Natural killer cell (primary cell): ENCODE measurements around the gene CEP112. TPM values are rescaled to one million over a fixed set of nuclear protein-coding genes. Genes with fewer than 3 reads are reported as not detected.

Experiments
- ATAC-seq, 3 donors: fragments of 150-1000 bp in 2 of 3; fragments of 200-7000 bp in 1 of 3; cut with Tn5 transposase; 1 replicate in 1 of 3; 2 replicates in 2 of 3; pipeline ENCODE4 v1.10.0; 2021; ENCODE audit warnings: mild to moderate bottlenecking in 2 of 3, moderate library complexity in 2 of 3
- DNase-seq, 2 donors: peaks; one replicate each; pipeline versions ENCODE4 v3.0.0 to v3.0.0-alpha.2; 2013 to 2021; ENCODE audit warnings: mixed read lengths in 1 of 2
- H3K27ac ChIP-seq: one replicate; pipeline ENCODE4 v1.5.1; 2013; ENCODE audit warnings: mild to moderate bottlenecking, low read length
- H3K27me3 ChIP-seq: one replicate; pipeline ENCODE4 v1.6.1; 2013; ENCODE audit warnings: low read length; ENCODE audit not compliant: control insufficient read depth, insufficient read depth
- H3K36me3 ChIP-seq: one replicate; pipeline ENCODE4 v1.6.1; 2013; ENCODE audit warnings: low read length; ENCODE audit not compliant: control insufficient read depth, insufficient read depth
- H3K4me1 ChIP-seq: one replicate; pipeline ENCODE4 v1.6.1; 2013; ENCODE audit warnings: low read length; ENCODE audit not compliant: control insufficient read depth, insufficient read depth
- H3K4me3 ChIP-seq: one replicate; pipeline ENCODE4 v1.5.1; 2013; ENCODE audit warnings: low read length
- H3K9me3 ChIP-seq: one replicate; pipeline ENCODE4 v1.6.1; 2013; ENCODE audit warnings: low read length; ENCODE audit not compliant: control insufficient read depth, insufficient read depth
- H3K27ac Mint-ChIP-seq, 2 donors: one replicate each; pipeline ENCODE4 v1.8.0; 2022; ENCODE audit warnings: mild to moderate bottlenecking in 2 of 2, mixed read lengths in 2 of 2, moderate library complexity in 1 of 2
- H3K27me3 Mint-ChIP-seq, 2 donors: one replicate each; pipeline ENCODE4 v1.8.0; 2022; ENCODE audit warnings: low read depth in 2 of 2, mixed read lengths in 2 of 2
- H3K36me3 Mint-ChIP-seq: one replicate; pipeline ENCODE4 v1.8.0; 2022; ENCODE audit warnings: mixed read lengths
- H3K4me1 Mint-ChIP-seq, 2 donors: one replicate each; pipeline ENCODE4 v1.8.0; 2022; ENCODE audit warnings: mixed read lengths in 2 of 2
- H3K4me3 Mint-ChIP-seq: one replicate; pipeline ENCODE4 v1.8.0; 2022; ENCODE audit warnings: mild to moderate bottlenecking, moderate library complexity, mixed read lengths
- H3K9me3 Mint-ChIP-seq, 2 donors: one replicate each; pipeline ENCODE4 v1.8.0; 2022; ENCODE audit warnings: mixed read lengths in 2 of 2
- WGBS: methylation state at CpG from one replicate; pipeline ENCODE4 v1.1.7; 2013; ENCODE audit warnings: missing lambda C conversion rate; ENCODE audit not compliant: insufficient coverage; 5-methylcytosine and 5-hydroxymethylcytosine counted together
- intact Hi-C: fragments of 100-400 bp; cut with micrococcal nuclease; formaldehyde crosslinking; loops from one replicate; pipeline ENCODE4 v1.14.2; 2022
- total RNA-seq, 4 donors: library from RNA; stranded (reverse); fragments of 120-200 nt in 1 of 4; gene quantifications; one replicate each; pipeline versions ENCODE4 v1.2.3 to v1.2.4, GENCODE V29; 2013 to 2022
- TF ChIP-seq, protein P1 (sequence below): fragments of 200-600 bp; IDR thresholded peaks from one replicate; pipeline ENCODE4 v1.8.0; 2022; ENCODE audit warnings: antibody characterized with exemption

CEP112 gene
- total RNA-seq, 3 donors from 2014 or later (not counting 1 experiment from before 2014, with no cell fraction given) = 0.60 to 1.1 (median 0.85) TPM

DNA sequence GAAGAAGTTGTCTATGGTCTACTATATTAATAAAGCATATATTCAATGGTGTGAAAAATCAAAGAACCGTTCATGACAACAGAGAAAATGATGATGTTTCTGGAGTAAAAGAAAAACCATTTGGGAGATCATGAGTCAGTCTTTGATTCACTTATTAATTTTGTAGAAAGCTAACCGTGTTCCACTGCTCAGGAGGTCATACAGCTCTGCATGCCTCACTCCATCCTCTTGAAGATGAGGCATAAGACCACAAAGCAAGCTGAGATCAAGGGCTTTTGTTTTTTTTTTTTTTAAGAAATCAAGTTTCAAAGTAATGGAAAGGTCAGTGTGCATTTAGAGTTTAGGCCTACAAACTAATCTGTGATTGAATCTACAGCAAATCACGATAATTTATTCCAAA is 206.4 kb downstream of the CEP112 start:
- TF ChIP-seq, protein P1, sequence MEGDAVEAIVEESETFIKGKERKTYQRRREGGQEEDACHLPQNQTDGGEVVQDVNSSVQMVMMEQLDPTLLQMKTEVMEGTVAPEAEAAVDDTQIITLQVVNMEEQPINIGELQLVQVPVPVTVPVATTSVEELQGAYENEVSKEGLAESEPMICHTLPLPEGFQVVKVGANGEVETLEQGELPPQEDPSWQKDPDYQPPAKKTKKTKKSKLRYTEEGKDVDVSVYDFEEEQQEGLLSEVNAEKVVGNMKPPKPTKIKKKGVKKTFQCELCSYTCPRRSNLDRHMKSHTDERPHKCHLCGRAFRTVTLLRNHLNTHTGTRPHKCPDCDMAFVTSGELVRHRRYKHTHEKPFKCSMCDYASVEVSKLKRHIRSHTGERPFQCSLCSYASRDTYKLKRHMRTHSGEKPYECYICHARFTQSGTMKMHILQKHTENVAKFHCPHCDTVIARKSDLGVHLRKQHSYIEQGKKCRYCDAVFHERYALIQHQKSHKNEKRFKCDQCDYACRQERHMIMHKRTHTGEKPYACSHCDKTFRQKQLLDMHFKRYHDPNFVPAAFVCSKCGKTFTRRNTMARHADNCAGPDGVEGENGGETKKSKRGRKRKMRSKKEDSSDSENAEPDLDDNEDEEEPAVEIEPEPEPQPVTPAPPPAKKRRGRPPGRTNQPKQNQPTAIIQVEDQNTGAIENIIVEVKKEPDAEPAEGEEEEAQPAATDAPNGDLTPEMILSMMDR = no peak
- Mint-ChIP-seq H3K27ac (no peak overlapping the region), H3K27me3 (peaks cover 0 to 12% of the 10 kb centered on the region in 2 donors), H3K4me3 (no peak overlapping the region), H3K4me1 (no peaks in the 10 kb centered on the region), H3K36me3 (peaks cover 11% of the 10 kb centered on the region), H3K9me3 (peaks cover 8 to 11% of the 10 kb centered on the region in 2 donors)
- Histone ChIP-seq H3K4me3 (no peak overlapping the region), H3K4me1 (no peaks in the 10 kb centered on the region), H3K27me3 (peaks cover 2% of the 10 kb centered on the region), H3K36me3 (no peaks in the 10 kb centered on the region), H3K9me3 (peaks cover 13% of the 10 kb centered on the region), H3K27ac (no peak overlapping the region)
- WGBS = 88% methylated on average over 2 of the region's 3 CpGs
- ATAC-seq (no peak), DNase-seq (no peak)
- intact Hi-C loops = no loop called here

DNA sequence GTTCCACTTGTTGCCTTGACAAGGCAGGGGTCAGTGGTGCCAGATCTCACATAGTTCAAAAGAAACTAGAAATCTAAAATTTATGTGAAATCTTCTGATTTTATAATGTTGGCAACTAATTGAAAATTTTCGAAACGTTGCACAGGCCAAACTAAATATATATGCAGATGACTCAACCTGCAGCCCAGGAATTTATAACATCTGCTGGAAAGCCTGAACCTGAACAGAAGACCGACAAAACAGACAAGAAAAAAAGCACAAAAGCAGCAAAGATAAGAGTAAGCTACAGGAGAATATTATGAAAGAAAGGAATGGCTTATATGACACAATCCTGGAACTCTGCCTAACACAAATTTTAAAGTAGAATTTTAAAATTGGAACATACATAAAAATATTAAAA is 207.6 kb downstream of the CEP112 start:
- Histone ChIP-seq H3K9me3 (peaks cover 13% of the 10 kb centered on the region), H3K4me3 (no peak overlapping the region), H3K27ac (no peak overlapping the region), H3K4me1 (no peaks in the 10 kb centered on the region), H3K36me3 (no peaks in the 10 kb centered on the region), H3K27me3 (peaks cover 2% of the 10 kb centered on the region)
- H3K4me3 Mint-ChIP-seq = no peak overlapping the region
- H3K27me3 Mint-ChIP-seq = peaks cover 0 to 12% of the 10 kb centered on the region in 2 donors
- ATAC-seq (no peak), DNase-seq (no peak)
- H3K36me3 Mint-ChIP-seq = peaks cover 11% of the 10 kb centered on the region
- no peaks in the 10 kb centered on the region for H3K4me1 Mint-ChIP-seq
- intact Hi-C loops = no loop called here
- no peak overlapping the region for H3K27ac Mint-ChIP-seq
- H3K9me3 Mint-ChIP-seq = peaks cover 8 to 11% of the 10 kb centered on the region in 2 donors
- WGBS = 88% methylated on average over 1 of the region's 3 CpGs
- TF ChIP-seq, protein P1 = no peak

DNA sequence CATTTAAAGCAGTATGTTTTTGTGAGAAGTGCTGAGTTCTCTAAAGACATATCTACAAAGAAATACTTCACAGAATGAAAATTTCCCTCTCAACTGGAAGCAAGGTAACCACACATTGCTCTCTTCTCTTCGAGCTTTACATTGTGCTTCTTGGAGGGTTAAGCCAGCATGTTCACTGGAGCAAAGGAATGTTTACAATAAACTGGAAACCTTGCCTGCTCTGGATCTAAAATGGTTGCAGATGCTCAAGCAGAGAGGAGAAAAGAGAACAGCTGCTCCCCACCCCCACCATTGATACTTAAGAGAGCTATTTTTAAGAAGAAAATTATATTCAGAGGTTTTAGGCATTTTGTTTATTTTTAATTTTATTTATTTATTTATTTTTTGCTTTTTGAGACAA is 213.1 kb downstream of the CEP112 start:
- Histone ChIP-seq H3K27ac (no peak overlapping the region), H3K9me3 (no peaks in the 10 kb centered on the region), H3K4me3 (no peak overlapping the region), H3K36me3 (no peaks in the 10 kb centered on the region), H3K27me3 (peaks cover 5% of the 10 kb centered on the region), H3K4me1 (no peaks in the 10 kb centered on the region)
- ATAC-seq (no peak), DNase-seq (no peak)
- intact Hi-C loops = no loop called here
- Mint-ChIP-seq H3K27me3 (peaks cover 6 to 24% of the 10 kb centered on the region in 2 donors), H3K27ac (no peak overlapping the region), H3K4me3 (no peak overlapping the region), H3K36me3 (no peaks in the 10 kb centered on the region), H3K9me3 (no peaks in the 10 kb centered on the region), H3K4me1 (no peaks in the 10 kb centered on the region)
- 72% methylated on average over 1 of the region's 1 CpG for WGBS
- TF ChIP-seq, protein P1 = no peak

DNA sequence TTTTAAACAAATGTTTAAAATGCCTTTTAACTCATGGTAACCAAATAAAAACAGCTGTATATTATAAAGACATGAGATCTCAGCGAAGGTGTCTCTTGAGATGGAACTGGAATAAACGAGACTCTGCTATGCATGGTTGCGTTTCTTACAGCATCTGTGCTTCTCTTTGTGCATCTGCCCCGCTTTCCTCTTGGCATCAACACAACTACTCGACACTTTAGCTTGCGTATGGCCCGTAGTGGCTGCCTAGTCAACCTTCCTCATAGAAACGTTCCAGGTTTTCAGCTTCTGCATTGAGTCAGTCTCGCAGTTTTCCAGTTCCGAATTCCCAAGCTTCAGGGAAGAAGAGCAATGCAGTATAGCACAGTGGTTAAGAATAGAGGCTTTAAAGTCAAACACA is 214.9 kb downstream of the CEP112 start:
- no peak for DNase-seq
- peaks cover 4% of the 10 kb centered on the region for H3K27me3 ChIP-seq
- no peaks in the 10 kb centered on the region for H3K36me3 ChIP-seq
- TF ChIP-seq, protein P1 = no peak
- no peaks in the 10 kb centered on the region for H3K4me1 Mint-ChIP-seq
- peaks cover 8 to 25% of the 10 kb centered on the region in 2 donors for H3K27me3 Mint-ChIP-seq
- H3K9me3 ChIP-seq = no peaks in the 10 kb centered on the region
- H3K36me3 Mint-ChIP-seq = no peaks in the 10 kb centered on the region
- no peak overlapping the region for H3K4me3 ChIP-seq
- H3K27ac Mint-ChIP-seq = no peak overlapping the region
- intact Hi-C loops = no loop called here
- 83% methylated on average over 10 of the region's 10 CpGs for WGBS
- H3K9me3 Mint-ChIP-seq = no peaks in the 10 kb centered on the region
- H3K4me3 Mint-ChIP-seq = no peak overlapping the region
- H3K4me1 ChIP-seq = no peaks in the 10 kb centered on the region
- ATAC-seq = no peak
- H3K27ac ChIP-seq = no peak overlapping the region
